Panc1 (cell line): ENCODE results near the gene SF3A2. TPM values are rescaled to one million over a fixed set of nuclear protein-coding genes. Genes with fewer than 3 reads are reported as not detected.

Source experiments
- ATAC-seq: fragments of 200-7000 bp; cut with Tn5 transposase; 2 replicates; pipeline ENCODE4 v1.9.1; 2020; ENCODE audit warnings: mild to moderate bottlenecking, moderate library complexity
- BruUV-seq: library from RNA; stranded (reverse); fragments of 400-500 nt; replicated peaks from 2 replicates; lab custom pipeline; 2021; lab: Mats Ljungman, UMichigan
- CTCF ChIA-PET: fragments of 300-600 bp; sonication (Branson Sonifier 250); formaldehyde crosslinking; loops from one replicate; lab custom pipeline; 2022; ENCODE audit warnings: antibody characterized with exemption; lab: Charles Lee
- POLR2A ChIA-PET: fragments of 300-600 bp; sonication (Branson Sonifier 250); formaldehyde crosslinking; loops from one replicate; lab custom pipeline; 2022; ENCODE audit warnings: antibody characterized with exemption; lab: Charles Lee
- DNase-seq: peaks from one replicate; pipeline ENCODE4 v3.0.0-alpha.2; 2010; ENCODE audit warnings: low read depth, low spot score
- H3K27ac ChIP-seq: 2 replicates; pipeline ENCODE4 v1.5.1; 2011; ENCODE audit warnings: mild to moderate bottlenecking, low read length, inconsistent platforms
- H3K27me3 ChIP-seq: fragments of 200-500 bp; sonication (Bioruptor generic); 2 replicates; pipeline ENCODE4 v1.6.0; 2014; ENCODE audit warnings: low read length, inconsistent platforms; ENCODE audit not compliant: control insufficient read depth, insufficient read depth
- H3K36me3 ChIP-seq: fragments of 200-500 bp; sonication (Bioruptor generic); 2 replicates; pipeline ENCODE4 v1.5.1; 2014; ENCODE audit warnings: inconsistent platforms, mild to moderate bottlenecking, low read length, moderate library complexity; ENCODE audit not compliant: control insufficient read depth, insufficient read depth
- H3K4me1 ChIP-seq: 2 replicates; pipeline ENCODE4 v1.5.1; 2011; ENCODE audit warnings: inconsistent platforms, mild to moderate bottlenecking, low read length, moderate library complexity; ENCODE audit not compliant: control insufficient read depth, insufficient read depth
- H3K4me3 ChIP-seq, 2 experiments: 2 replicates each; pipeline ENCODE4 v1.5.1; 2011 to 2012; ENCODE audit warnings: low read depth in 2 of 2, low read length in 2 of 2, mild to moderate bottlenecking in 2 of 2, inconsistent platforms in 1 of 2, moderate library complexity in 1 of 2
- H3K9me3 ChIP-seq: fragments of 200-500 bp; sonication (Bioruptor generic); 2 replicates; pipeline ENCODE4 v1.5.1; 2014; ENCODE audit warnings: low read depth, mild to moderate bottlenecking, inconsistent platforms, low read length, moderate library complexity; ENCODE audit not compliant: control insufficient read depth, insufficient read depth
- CTCF ChIP-seq: fragments of 450-650 bp; IDR thresholded peaks from 2 replicates; pipeline ENCODE4 v1.5.1; 2017; ENCODE audit warnings: mild to moderate bottlenecking
- POLR2AphosphoS5 ChIP-seq: IDR thresholded peaks from 2 replicates; pipeline ENCODE4 v1.6.1; 2012; ENCODE audit warnings: mild to moderate bottlenecking, low read depth, low read length, moderate library complexity
- SIN3A ChIP-seq: IDR thresholded peaks from 2 replicates; pipeline ENCODE4 v1.6.1; 2012; ENCODE audit warnings: low read depth, mild to moderate bottlenecking, low read length, moderate library complexity, borderline replicate concordance; ENCODE audit not compliant: insufficient read depth
- in situ Hi-C: cut with HindIII; loops from 2 replicates; pipeline ENCODE4 v1.10.0; 2016; ENCODE audit warnings: low sequenced_read_pairs, low pct_unique_long_range_greater_than_20kb
- intact Hi-C: fragments of 100-400 bp; cut with micrococcal nuclease; formaldehyde crosslinking; loops from one replicate; pipeline ENCODE4 v1.10.0; 2022; ENCODE audit not compliant: unreplicated experiment
- total RNA-seq: library from RNA; stranded (reverse); gene quantifications from one replicate; pipeline ENCODE4 v1.2.1, GENCODE V29; 2021; ENCODE audit not compliant: unreplicated experiment
- TF ChIP-seq, protein P1 (sequence below), 2 experiments: IDR thresholded peaks; 2 replicates each; pipeline ENCODE4 v1.6.1; 2011 to 2012; ENCODE audit warnings: low read depth in 2 of 2, control low read depth in 1 of 2, low read length in 1 of 2, mild to moderate bottlenecking in 1 of 2, moderate library complexity in 1 of 2; ENCODE audit not compliant: insufficient read depth in 1 of 2

Gene SF3A2
- total RNA-seq, 1 experiment from 2014 or later, result 103 TPM

GRCh38 chr19:2236064-2236313 is 635 bp upstream of the SF3A2 start:
- Histone ChIP-seq H3K9me3 (no peaks in the 10 kb centered on the region), H3K4me1 (peaks cover 31% of the 10 kb centered on the region), H3K27ac (peak overlapping the region; percentile 84; the same call in 1 of the 2 replicates), H3K4me3 (peak overlapping the region; percentile 75 to 83), H3K27me3 (no peaks in the 10 kb centered on the region), H3K36me3 (peaks cover 4% of the 10 kb centered on the region; the same call in 1 of the 2 replicates)
- 0 out of 2 replicates have a peak, but pooled peaks have one; percentile 52 for TF ChIP-seq SIN3A
- TF ChIP-seq POLR2AphosphoS5, result peak; percentile 27
- TF ChIP-seq CTCF, result no peak
- TF ChIP-seq, protein P1, sequence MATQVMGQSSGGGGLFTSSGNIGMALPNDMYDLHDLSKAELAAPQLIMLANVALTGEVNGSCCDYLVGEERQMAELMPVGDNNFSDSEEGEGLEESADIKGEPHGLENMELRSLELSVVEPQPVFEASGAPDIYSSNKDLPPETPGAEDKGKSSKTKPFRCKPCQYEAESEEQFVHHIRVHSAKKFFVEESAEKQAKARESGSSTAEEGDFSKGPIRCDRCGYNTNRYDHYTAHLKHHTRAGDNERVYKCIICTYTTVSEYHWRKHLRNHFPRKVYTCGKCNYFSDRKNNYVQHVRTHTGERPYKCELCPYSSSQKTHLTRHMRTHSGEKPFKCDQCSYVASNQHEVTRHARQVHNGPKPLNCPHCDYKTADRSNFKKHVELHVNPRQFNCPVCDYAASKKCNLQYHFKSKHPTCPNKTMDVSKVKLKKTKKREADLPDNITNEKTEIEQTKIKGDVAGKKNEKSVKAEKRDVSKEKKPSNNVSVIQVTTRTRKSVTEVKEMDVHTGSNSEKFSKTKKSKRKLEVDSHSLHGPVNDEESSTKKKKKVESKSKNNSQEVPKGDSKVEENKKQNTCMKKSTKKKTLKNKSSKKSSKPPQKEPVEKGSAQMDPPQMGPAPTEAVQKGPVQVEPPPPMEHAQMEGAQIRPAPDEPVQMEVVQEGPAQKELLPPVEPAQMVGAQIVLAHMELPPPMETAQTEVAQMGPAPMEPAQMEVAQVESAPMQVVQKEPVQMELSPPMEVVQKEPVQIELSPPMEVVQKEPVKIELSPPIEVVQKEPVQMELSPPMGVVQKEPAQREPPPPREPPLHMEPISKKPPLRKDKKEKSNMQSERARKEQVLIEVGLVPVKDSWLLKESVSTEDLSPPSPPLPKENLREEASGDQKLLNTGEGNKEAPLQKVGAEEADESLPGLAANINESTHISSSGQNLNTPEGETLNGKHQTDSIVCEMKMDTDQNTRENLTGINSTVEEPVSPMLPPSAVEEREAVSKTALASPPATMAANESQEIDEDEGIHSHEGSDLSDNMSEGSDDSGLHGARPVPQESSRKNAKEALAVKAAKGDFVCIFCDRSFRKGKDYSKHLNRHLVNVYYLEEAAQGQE (IDR thresholded peaks at IDR 0.05; ENCODE audit: insufficient read depth in 1 of 2, low read depth in 2 of 2, low read length in 1 of 2), result no peak
- no TSS peak for BruUV-seq
- CTCF ChIA-PET, result interaction anchor here (1.4 kb wide), 1 partner anchor 80 kb away, joined by 3 read pairs; no protein-coding TSS in a partner anchor
- in situ Hi-C loops (no loop called here), intact Hi-C loops (loop anchor here (2.0 to 5.0 kb wide), 2 partner anchors 37 to 81 kb away; no protein-coding TSS in a partner anchor)
- POLR2A ChIA-PET, result interaction anchor here (0.6 kb wide), 1 partner anchor 83 kb away, joined by 16 read pairs; no protein-coding TSS in a partner anchor
- DNase-seq (no peak), ATAC-seq (no peak)

DNA sequence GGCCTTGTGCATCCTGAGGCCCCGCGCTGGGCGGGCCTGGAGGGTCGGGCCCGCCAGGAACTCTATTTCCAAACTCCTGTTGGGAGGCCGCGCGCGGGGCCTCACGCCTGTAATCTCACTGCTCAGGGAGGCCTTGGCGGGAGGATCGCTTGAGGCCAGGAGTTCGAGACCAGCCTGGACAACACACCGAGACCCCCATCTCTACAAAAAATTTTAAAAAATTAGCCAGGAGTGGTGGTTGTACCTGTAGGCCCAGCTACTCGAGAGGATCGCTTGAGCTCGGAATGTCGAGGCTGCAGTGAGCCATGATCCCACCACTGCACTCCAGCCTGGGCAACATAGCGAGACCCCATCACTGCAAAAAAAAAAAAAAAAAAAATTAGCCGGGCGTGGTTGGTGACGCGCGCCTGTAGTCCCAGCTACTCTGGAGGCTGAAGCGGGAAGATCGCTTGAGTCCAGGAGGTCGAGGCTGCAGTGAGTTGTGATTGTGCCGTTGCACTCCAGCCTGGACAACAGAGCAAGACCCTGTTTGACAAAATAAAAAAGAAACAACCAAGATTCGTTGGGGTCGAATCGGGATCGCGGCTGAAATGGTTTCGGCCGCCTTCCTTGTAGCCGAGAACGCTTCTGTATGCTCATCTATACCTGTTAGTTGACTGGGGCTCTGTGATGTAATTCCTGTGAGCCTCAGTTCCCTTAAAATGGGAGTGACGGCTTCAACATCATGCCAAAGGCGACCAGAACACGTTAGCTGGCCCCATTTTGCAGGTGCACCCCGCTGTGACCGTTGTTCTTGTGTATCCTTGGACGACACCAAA is 636 bp downstream of the SF3A2 start:
- in situ Hi-C loops, result no loop called here
- Histone ChIP-seq H3K36me3 (peaks cover 4% of the 10 kb centered on the region; the same call in 1 of the 2 replicates), H3K27me3 (no peaks in the 10 kb centered on the region), H3K9me3 (no peaks in the 10 kb centered on the region), H3K4me1 (peaks cover 41% of the 10 kb centered on the region), H3K27ac (peak overlapping the region; percentile 84), H3K4me3 (peak overlapping the region; percentile 75 to 83)
- POLR2A ChIA-PET, result interaction anchor here (0.6 kb wide), 1 partner anchor 326 kb away, joined by 9 read pairs; no protein-coding TSS in a partner anchor
- no peak for DNase-seq
- TF ChIP-seq POLR2AphosphoS5 (0 out of 2 replicates have a peak, but pooled peaks have one; percentile 26), CTCF (no peak)
- peak; percentile 45 for ATAC-seq
- TSS peak; percentile 83 for BruUV-seq
- CTCF ChIA-PET, result no interaction called here
- intact Hi-C loops, result loop anchor here (2.0 to 5.0 kb wide), 2 partner anchors 36 to 80 kb away; no protein-coding TSS in a partner anchor
